GM20000 (cell line): ENCODE measurements around the gene PCMT1.
"Not testable (repeated sequence)": the region's sequence is repeated elsewhere in the genome, so short reads cannot be mapped to it uniquely, and the experiment has no call there.

Source experiments
- DNase-seq: peaks from one replicate; pipeline ENCODE4 v3.0.0; 2012; ENCODE audit warnings: low spot score
- TF ChIP-seq, protein P1 (sequence below): IDR thresholded peaks from 2 replicates; pipeline ENCODE4 v1.5.1; 2012; ENCODE audit warnings: mild to moderate bottlenecking, control low read depth; ENCODE audit errors: extremely low read depth, missing control alignments

Gene PCMT1

DNA sequence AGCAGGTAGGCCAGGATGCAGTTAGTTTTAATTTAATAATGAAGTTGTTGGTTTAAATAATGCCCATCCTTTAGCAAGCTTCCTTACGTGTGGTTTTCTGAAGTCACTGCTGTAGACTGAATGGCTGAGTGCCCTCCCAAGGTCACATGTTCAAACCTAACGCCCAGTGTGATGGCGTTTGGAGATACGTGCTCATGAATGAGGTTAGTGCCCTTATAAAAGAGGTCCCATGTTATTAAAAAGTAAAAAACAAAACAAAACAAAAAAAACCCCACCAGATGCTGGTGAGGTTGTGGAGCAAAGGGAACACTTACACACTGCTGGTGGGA lies 98.4 kb downstream of the PCMT1 start:
- TF ChIP-seq, protein P1, sequence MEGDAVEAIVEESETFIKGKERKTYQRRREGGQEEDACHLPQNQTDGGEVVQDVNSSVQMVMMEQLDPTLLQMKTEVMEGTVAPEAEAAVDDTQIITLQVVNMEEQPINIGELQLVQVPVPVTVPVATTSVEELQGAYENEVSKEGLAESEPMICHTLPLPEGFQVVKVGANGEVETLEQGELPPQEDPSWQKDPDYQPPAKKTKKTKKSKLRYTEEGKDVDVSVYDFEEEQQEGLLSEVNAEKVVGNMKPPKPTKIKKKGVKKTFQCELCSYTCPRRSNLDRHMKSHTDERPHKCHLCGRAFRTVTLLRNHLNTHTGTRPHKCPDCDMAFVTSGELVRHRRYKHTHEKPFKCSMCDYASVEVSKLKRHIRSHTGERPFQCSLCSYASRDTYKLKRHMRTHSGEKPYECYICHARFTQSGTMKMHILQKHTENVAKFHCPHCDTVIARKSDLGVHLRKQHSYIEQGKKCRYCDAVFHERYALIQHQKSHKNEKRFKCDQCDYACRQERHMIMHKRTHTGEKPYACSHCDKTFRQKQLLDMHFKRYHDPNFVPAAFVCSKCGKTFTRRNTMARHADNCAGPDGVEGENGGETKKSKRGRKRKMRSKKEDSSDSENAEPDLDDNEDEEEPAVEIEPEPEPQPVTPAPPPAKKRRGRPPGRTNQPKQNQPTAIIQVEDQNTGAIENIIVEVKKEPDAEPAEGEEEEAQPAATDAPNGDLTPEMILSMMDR, result no peak
- no peak for DNase-seq

GRCh38 chr6:149848343-149848742 lies 98.8 kb downstream of the PCMT1 start:
- DNase-seq, result not testable (repeated sequence)

- DNase-seq, result no peak
- TF ChIP-seq, protein P1, result no peak
These were observed 102.0 kb downstream of the PCMT1 start for GRCh38 chr6:149851461-149852110.

DNA sequence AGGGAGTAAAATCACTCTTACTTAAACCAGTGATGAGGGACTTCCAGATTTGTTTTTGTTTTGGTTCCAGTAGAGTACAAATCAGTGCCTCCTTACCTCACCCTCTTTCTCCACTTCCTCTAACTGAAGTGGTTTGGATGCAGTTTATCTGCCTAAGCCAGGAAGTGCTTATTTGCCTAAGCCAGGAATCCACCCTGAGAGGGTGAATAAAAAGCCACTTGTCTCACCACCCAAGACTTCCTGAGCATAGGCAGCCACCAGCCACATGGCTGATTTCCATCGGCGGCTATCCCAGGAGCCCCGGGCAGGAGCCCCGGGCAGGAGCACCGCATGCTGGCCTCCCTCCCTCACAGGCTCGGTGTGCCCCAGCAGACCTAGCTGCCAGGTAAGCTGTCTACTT lies 102.6 kb downstream of the PCMT1 start:
- no peak for DNase-seq
- TF ChIP-seq, protein P1, result no peak

DNA sequence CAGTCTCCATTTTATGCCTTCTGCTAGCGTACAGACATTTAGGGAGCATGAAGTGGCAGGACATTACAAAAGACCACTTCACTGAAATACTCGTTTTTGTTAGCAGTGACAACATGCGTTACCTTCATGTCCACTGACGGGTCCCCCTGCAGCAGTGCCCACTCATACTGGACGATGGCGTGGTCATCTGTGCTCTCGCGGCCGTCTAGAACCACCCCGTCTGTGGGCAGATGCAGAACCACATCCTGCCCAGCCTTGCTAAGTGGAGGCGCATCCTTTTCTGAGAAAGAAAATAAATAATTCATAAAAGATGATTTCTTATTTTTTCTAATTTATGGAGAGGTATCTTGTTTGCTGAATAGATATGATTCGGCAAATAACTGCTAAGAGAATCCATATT lies 103.3 kb downstream of the PCMT1 start:
- TF ChIP-seq, protein P1, result no peak
- no peak for DNase-seq

GRCh38 chr6:149854017-149854416 lies 104.5 kb downstream of the PCMT1 start:
- DNase-seq, result not testable (repeated sequence)

DNA sequence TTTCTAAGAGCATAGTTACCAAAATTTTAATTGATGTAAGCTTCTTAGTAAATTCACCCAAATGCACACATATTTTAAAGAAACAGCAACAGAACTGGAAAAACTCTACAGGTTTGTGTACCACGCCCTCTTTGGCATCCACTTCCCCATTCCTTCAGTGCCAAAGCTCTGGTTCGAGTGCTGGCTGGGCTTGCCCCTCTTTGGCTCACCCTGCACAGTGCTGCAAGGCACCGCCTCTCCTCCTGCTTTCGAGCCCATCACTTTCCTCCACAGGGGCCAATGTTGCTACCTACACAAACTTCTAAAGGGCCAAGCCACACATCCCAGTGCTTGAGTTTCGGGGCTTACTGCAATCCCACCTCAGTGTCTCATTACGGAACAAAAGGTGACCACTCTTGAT lies 105.0 kb downstream of the PCMT1 start:
- TF ChIP-seq, protein P1, result no peak
- no peak for DNase-seq

GRCh38 chr6:149855040-149855654 lies 105.6 kb downstream of the PCMT1 start:
- no peak for DNase-seq
- TF ChIP-seq, protein P1, result no peak
